ENCODE results near the gene CDH4. TPM values are rescaled to one million over a fixed set of nuclear protein-coding genes. Genes with fewer than 3 reads are reported as not detected.

CDH4 gene
- total RNA-seq, 1 experiment from 2014 or later: 3.9 TPM

DNA sequence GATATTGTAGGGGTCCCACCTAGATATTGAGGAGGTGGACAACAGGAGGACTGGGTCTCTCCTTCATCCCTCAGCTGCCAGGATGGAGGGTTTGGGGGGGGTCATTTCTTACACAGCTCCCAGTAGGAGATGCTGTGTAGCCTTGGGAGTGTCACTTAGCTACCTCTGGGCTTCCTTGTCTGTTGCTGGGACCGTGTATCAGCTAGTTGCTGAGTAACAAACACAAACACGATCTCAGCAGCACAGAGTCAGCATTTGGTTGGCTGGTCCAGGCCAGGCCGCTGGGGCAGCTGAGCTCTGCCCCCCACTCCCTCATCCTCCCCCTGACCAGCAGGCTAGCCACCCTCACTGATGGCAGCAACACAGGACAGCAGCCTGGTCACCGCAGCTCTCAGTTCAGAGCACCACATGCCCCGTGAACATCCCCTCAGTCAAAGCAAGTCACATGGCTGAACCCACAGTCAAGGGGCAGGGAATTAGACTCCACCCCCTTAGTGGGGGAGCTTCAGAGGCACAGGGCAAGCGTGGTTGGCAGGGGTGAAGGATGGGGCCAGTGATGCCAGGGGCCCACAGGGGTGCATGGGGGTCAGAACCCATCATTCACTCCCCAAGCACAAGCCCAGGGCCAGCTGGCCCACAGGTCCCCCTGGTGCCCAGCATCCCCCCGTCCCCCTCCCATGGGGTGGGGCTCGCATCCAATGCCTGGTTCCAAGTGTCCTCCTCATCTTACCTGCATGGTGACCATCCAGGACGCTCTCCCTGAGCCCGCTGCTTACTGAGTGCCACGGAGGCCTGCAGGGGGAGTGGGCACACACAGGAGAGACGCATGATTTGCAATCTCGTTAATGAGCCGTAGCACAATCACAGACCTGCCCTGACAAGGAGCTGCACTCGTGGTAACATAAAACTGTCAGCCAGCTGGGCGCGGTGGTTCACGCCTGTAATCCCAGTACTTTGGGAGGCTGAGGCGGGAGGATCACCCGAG lies 701.3 kb downstream of the CDH4 start:
- no peak for DNase-seq
- no peaks in the 10 kb centered on the region for H3K36me3 ChIP-seq (replicated peaks; ENCODE audit: control insufficient read depth, insufficient read depth, low read length)
- no peak overlapping the region for H3K4me3 ChIP-seq (ENCODE audit: insufficient read depth, low read depth, low read length)
- no peaks in the 10 kb centered on the region for H3K27me3 ChIP-seq (ENCODE audit: control insufficient read depth, insufficient read depth, low read length)

- no peaks in the 10 kb centered on the region for H3K36me3 ChIP-seq (replicated peaks; ENCODE audit: control insufficient read depth, insufficient read depth, low read length)
- no peaks in the 10 kb centered on the region for H3K27me3 ChIP-seq (ENCODE audit: control insufficient read depth, insufficient read depth, low read length)
- no peak overlapping the region for H3K4me3 ChIP-seq (ENCODE audit: insufficient read depth, low read depth, low read length)
- DNase-seq: no peak
These were observed 702.4 kb downstream of the CDH4 start for GRCh38 chr20:61954276-61955021.

- H3K36me3 ChIP-seq (replicated peaks; ENCODE audit: control insufficient read depth, insufficient read depth, low read length): no peaks in the 10 kb centered on the region
- DNase-seq: no peak
- no peak overlapping the region for H3K4me3 ChIP-seq (ENCODE audit: insufficient read depth, low read depth, low read length)
- H3K27me3 ChIP-seq (ENCODE audit: control insufficient read depth, insufficient read depth, low read length): no peaks in the 10 kb centered on the region
These were observed 703.8 kb downstream of the CDH4 start for GRCh38 chr20:61955668-61956395.

DNA sequence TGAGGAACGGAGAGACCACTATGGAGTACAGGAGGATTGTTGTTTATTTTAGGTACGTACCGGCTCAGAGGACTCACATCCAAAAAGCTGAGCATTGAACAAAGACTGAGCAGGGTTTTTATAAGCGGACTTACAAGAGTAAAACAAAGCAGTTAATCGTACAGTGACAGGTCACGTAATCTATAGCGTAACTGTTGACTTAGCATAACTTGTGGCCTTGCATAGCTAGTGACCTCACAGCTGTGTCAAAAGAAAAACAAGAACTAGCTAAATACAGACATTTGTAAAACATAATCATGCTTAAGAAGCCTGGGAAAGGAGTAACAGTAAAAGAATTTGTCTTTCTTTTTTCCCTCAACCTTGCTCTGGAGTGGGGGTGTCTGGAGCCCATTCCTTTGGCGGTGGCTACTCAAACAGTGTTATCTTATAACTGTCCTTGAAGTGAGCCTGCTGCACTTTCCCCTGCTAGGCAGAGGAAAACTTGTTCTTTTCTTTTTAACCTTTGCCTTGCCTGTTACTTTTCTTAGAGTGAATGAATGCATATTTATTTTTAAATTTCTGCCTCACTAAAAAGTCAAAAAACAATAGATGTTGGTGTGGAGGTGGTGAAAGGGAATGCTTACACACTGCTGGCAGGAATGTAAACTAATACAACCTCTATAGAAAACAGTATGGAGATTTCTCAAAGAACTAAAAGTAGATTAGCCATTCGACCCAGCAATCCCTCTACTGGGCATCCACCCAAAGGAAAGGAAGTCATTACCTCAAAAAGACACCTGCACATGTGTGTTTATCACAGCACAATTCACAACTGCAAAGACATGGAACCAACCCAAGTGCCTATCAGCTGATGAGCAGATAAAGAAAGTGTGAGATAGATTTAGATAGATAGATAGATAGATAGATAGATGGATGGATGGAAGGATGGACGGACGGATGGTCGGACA lies 704.6 kb downstream of the CDH4 start:
- H3K4me3 ChIP-seq (ENCODE audit: insufficient read depth, low read depth, low read length): no peak overlapping the region
- no peaks in the 10 kb centered on the region for H3K27me3 ChIP-seq (ENCODE audit: control insufficient read depth, insufficient read depth, low read length)
- H3K36me3 ChIP-seq (replicated peaks; ENCODE audit: control insufficient read depth, insufficient read depth, low read length): no peaks in the 10 kb centered on the region
- DNase-seq: no peak

DNA sequence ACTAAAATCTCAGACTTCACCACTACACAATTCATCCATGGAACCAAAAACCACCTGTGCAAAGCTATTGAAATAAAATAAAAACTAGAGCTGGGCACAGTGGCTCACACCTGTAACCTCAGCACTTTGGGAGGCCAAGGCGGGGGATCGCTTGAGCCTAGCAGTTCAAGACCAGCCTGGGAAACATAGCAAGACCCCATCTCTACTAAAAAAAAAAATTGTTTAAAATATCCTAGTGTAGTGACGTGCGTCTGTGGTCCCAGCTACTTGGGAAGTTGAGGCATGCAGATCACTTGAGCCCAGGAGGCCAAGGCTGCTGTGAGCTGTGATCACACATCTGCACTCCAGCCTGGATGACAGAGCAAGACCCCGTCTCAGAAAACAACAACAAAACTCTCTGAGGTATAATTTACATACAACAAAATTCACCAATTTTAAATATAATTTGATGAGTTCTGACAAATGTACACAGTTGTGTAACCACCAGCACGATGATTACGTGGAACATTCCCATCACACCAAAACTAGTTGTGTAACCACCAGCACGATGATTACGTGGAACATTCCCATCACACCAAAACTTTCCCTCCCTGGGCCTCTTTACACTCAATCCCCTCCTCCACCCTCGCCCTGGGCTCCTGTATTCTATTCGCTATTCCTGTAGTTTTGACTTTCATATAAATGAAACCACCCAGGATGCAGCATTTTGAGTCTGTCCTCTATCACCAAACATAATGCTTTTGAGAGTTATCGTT lies 706.1 kb downstream of the CDH4 start:
- no peak for DNase-seq
- H3K4me3 ChIP-seq (ENCODE audit: insufficient read depth, low read depth, low read length): no peak overlapping the region

GRCh38 chr20:61958773-61959700 lies 707.0 kb downstream of the CDH4 start:
- peak; percentile 95 for DNase-seq
- Histone ChIP-seq H3K4me3 (ENCODE audit: insufficient read depth, low read depth, low read length) (no peak overlapping the region), H3K27me3 (ENCODE audit: control insufficient read depth, insufficient read depth, low read length) (no peaks in the 10 kb centered on the region), H3K36me3 (replicated peaks; ENCODE audit: control insufficient read depth, insufficient read depth, low read length) (no peaks in the 10 kb centered on the region)

More for the DNA sequence above, 706.1 kb downstream of the CDH4 start:
- H3K36me3 ChIP-seq (replicated peaks; ENCODE audit: control insufficient read depth, insufficient read depth, low read length): no peaks in the 10 kb centered on the region
- no peaks in the 10 kb centered on the region for H3K27me3 ChIP-seq (ENCODE audit: control insufficient read depth, insufficient read depth, low read length)

- no peak for DNase-seq
- H3K36me3 ChIP-seq (replicated peaks; ENCODE audit: control insufficient read depth, insufficient read depth, low read length): no peaks in the 10 kb centered on the region
- H3K4me3 ChIP-seq (ENCODE audit: insufficient read depth, low read depth, low read length): no peak overlapping the region
- no peaks in the 10 kb centered on the region for H3K27me3 ChIP-seq (ENCODE audit: control insufficient read depth, insufficient read depth, low read length)
These were observed 708.8 kb downstream of the CDH4 start for GRCh38 chr20:61960836-61961235.

GRCh38 chr20:61963149-61963548 lies 711.1 kb downstream of the CDH4 start:
- Histone ChIP-seq H3K4me3 (ENCODE audit: insufficient read depth, low read depth, low read length) (no peak overlapping the region), H3K36me3 (replicated peaks; ENCODE audit: control insufficient read depth, insufficient read depth, low read length) (no peaks in the 10 kb centered on the region), H3K27me3 (ENCODE audit: control insufficient read depth, insufficient read depth, low read length) (no peaks in the 10 kb centered on the region)
- peak; percentile 72 for DNase-seq

DNA sequence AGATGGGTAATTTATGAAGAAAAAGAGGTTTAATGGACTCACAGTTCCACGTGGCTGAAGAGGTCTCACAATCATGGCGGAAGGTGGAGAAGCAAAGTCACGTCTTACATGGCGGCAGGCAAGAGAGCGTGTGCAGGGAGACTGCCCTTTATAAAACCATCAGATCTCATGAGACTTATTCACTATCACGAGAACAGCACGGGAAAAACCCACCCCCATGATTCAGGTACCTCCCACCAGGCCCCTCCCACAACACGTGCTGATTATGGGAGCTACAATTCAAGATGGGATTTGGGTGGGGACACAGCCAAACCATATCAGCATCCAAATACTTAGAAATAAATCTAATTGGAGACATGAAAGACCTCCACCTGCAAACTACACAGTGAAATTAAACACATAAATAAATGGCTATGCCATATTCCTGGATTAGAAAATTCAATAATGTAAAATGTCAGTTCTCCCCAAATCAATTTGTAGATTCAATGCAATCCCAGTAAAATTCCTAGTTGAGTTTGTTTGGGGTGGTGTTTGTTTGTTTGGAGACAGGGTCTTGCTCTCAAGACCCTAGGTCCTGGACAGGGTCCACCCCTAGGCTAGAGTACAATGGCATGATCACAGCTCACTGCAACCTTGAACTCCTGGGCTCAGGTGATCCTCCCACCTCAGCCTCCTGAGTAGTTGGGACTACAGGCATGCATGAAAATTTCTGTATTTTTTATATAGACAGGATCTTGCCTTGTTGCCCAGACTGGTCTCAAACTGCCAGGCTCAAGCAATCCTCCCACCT lies 712.0 kb downstream of the CDH4 start:
- Histone ChIP-seq H3K4me3 (ENCODE audit: insufficient read depth, low read depth, low read length) (no peak overlapping the region), H3K27me3 (ENCODE audit: control insufficient read depth, insufficient read depth, low read length) (no peaks in the 10 kb centered on the region), H3K36me3 (replicated peaks; ENCODE audit: control insufficient read depth, insufficient read depth, low read length) (no peaks in the 10 kb centered on the region)
- DNase-seq: no peak

DNA sequence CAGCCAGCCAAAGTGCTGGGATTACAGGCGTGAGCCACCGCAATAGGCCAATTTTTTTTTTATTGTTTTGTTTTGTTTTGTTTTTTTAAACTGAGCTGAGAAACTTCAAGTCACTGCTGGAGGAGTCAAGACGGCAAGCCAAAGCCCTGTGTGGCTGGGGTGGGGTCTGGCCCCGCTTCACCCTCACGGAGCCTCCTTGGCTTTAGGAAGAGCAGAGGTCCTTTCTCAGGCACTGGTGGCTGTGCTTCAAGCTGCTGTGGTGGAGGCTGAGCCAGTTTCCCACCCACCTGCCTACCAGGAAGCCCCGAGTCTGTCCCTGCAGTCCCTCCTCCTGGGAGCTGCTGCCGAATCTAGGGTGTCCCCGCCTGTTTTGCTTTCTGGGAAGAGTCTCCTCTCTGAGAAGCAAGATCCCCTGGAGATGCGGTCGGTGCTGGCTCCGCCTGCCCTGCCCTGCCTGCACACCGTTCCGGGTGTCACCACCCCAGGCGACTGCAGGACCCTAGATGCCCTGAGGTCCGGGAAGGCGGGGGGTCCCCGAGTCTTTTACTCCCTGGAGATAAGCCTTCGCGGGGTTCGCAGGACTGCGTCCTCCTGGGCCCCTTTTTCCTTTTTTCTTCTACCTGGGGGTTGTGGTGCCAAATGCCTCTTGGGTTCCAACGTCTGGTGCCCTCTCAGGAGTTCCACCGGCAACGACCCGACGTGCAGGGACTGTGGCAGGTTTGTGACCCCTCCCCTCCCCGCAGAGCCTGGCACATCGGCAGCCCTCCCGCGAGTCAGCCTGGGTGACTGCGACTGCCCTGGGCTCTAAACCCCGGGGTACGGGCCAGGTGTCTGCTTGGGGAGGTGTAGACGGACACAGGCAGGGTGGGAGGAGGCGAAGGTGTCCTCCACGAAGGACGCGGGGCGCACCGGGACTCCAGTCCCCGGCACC lies 712.9 kb downstream of the CDH4 start:
- peak; percentile 74 for DNase-seq
- Histone ChIP-seq H3K27me3 (ENCODE audit: control insufficient read depth, insufficient read depth, low read length) (no peaks in the 10 kb centered on the region), H3K4me3 (ENCODE audit: insufficient read depth, low read depth, low read length) (peak overlapping the region; percentile 2; the same call in 1 of the 2 replicates), H3K36me3 (replicated peaks; ENCODE audit: control insufficient read depth, insufficient read depth, low read length) (no peaks in the 10 kb centered on the region)
